HG02678 (cell line): ENCODE measurements around the gene BEST1.
"Not testable (repeated sequence)": the region's sequence is repeated elsewhere in the genome, so short reads cannot be mapped to it uniquely, and the experiment has no call there.

Experiments used
- ATAC-seq: cut with Tn5 transposase; IDR thresholded peaks from one replicate; pipeline ENCODE4 v1.9.1; 2021; ENCODE audit warnings: mild to moderate bottlenecking, moderate library complexity; ENCODE audit not compliant: unreplicated experiment

The BEST1 gene

DNA sequence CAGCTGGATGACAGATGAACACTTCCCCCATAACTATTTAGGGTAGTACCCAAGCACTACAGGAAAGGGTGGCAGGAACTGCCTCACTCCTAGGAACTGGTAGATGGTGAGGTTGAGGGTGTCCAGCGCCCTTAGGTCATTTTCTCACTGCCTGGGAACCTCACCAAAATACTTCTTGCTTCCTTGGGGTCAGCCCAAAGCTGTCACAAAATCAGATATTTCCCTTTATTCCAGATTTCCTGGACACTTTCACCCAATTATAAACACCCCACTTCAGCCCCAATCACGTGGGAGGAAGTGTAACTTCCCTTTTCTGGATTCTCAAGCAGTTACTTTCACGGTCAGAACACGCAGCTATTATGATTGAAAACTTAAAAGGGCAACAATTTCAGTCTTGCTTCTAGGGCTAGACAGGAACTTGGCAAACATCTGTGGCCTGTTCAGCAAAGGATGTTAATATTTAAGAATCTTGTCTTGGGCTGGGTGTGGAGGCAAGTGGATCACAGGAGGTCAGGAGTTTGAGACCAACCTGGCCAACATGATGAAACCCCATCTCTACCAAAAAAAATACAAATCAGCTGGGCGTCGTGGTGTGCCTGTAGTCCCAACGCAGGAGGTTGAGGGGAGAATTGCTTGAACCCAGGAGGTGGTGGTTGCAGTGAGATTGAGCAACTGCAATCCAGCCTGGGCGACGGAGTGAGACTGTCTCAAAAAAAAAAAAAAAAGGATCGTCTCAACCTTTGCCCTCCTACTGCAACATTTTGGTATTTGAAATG is 13.3 kb downstream of the BEST1 start:
- no peak for ATAC-seq

DNA sequence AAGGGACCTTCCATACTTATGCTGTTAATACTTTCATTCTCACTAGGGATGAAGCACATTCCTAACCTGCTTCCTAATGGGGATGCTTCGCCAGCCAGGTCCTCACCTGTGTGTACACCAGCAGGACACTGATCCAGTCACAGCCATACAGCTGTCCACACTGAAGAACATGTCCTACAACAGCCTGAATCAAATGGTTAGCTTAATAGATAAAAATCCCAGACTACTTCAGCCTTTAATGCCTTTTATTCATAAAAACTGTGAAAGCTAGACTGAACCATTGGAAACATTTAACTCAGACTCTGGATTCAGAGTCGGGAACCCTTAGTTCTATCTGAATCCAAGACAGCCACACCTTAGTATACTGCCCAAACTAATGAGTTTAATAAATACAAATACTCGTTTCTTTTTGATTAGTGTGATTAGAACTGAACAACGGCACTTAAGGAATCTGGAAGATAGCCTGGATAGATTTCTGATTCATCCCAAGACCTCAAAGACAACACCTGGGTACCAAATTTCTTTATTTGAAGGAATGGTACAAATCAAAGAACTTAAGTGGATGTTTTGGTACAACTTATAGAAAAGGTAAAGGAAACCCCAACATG is 14.0 kb downstream of the BEST1 start:
- no peak for ATAC-seq

DNA sequence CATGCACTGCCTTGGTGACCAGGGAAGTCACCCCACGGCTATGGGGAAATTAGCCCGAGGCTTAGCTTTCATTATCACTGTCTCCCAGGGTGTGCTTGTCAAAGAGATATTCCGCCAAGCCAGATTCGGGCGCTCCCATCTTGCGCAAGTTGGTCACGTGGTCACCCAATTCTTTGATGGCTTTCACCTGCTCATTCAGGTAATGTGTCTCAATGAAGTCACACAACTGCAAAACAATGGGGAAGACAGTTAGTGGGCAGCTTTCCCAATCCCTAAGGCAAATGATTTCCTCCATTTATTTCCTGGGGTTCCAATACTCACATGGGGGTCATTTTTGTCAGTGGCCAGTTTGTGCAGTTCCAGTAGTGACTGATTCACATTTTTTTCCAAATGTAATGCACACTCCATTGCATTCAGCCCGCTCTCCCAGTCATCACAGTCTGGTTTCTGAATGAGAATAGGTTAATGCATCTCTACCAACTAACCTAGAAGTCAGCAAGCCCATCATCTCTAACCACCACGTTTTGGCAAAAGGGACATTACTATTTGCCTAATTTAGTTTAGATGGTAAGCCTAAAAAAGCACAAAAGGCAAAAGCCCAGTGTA is 14.6 kb downstream of the BEST1 start:
- not testable (repeated sequence) for ATAC-seq

DNA sequence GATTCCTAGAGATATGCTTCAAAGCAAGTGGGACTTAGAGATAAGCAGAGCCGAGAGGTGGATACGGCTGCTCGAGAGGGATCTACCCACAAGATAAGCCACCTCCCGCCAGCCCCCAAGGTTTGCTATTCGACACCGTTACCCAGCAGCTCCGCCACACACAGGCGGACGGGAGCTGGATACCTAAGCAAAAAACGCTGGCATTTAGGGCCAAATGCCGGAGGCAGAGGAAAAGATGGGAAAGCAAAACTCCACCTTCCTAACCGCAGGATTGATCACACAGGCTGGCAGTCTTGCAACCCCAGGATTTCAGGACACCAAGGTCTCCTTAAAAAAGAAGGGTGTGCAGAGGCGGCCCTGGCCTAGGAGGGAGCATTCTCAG is 16.6 kb downstream of the BEST1 start:
- ATAC-seq = no peak

DNA sequence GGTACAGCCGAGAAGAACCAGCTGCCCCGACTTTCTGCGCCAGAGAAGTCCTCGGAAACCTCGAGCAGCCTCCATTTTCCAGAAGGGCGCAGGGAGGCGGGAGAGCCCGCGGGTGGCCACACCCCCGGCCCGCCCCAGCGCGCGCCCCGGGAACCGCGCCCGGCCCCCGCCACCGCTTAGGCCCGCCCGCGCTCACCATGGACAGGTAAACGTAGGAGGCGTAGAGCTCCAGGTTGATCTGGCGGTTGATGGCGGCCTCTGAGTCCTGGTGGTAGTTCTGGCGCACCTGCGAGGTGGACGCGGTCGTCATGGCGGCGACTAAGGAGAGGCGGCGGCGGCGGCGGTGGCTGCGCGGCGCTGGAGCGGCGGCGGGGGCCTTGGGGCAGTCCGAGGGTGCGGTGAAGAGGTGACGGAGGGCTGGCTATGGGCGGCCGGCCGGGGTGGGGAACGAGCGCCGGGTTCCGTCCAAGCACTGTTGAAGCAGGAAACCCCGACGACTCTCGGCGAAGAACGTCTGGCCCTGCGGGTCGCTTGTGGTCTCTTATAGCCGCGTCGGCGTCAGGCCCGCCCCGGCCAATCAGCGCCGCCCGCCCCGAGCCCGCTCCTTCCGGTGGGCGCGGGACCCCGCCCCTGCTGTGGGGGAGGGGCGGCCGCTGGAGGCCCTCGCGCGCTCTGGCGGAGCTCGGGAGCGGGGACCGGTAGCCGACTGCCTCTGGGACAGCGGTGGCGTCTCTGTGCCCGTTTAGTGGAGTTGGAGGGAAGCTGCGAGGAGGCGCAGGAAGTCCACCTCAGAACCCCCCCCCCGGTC is 17.2 kb downstream of the BEST1 start, which contains the start of gene FTH1:
Gene FTH1 (minus strand): TSS at position 519 of the 808 bp plus-strand sequence. CDS start 209 bp downstream, at position 310.
- ATAC-seq = peak; percentile 65

DNA sequence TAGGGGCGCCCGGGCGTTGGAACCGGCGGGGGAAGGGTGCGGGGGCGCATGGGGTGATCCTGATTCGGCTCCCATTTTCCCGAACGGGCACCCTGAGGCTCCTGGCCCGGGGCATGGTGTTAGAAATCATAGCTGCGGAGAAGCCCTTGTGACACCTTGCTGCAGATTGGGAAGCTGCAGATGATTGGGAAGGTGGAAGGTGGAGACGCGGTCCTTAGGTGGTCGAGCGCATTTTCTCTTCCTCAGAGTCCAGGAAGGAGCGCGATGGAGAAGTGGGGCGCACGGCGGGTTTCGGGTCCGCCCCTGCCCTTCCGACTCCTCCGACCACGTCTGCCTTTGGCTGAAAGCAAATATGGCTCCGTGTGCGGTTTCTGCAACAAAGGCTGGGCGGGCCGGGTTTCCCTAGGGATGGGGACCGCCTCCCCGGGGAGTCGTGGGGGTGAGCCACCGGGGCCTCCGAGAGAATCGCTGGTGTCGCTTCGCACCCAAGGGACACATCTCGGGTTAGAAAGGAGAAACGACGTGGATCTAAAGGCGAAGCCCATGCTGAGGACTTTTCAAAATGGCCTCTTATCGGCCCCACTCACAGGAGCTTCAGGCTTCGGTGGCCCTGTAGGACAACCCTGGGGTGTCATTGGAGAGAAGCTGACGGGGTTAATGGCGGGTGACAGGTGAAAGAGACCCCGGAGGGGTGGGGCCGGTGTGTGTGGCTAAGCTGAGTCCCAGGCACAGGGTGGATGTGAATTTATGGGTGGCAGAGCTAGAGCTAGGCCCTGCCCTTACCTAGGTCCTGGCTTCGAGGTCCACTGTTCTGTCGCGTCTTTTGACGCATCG is 18.0 kb downstream of the BEST1 start:
- ATAC-seq = peak; percentile 39

DNA sequence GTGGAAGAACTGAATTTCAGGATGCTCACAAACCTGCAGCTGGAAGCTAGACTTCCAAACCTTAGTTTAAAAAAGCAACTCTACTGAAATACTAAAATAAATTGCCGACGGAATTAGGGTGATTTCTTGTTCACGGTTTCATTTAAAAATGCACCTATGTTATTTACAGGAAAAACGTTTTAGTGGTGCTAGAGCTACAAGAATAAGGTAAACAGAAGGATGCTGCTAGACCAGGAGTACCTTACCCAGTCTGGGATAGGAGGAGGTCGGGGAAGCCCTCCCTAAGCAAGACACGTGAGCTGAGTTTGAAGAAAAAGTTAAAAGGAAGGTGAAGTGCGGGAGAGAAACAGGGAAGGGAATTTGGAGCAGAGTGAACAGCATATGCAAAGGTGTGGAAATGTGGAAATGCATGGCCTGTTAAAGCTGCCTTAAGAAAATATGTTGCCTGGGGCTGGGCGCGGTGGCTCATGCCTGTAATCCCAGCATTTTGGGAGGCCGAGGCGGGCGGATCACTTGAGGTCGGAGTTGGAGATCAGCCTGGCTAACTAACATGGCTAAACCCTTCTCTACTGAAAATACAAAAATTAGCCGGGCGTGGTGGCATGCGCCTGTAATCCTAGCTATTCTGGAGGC is 18.7 kb downstream of the BEST1 start:
- no peak for ATAC-seq

DNA sequence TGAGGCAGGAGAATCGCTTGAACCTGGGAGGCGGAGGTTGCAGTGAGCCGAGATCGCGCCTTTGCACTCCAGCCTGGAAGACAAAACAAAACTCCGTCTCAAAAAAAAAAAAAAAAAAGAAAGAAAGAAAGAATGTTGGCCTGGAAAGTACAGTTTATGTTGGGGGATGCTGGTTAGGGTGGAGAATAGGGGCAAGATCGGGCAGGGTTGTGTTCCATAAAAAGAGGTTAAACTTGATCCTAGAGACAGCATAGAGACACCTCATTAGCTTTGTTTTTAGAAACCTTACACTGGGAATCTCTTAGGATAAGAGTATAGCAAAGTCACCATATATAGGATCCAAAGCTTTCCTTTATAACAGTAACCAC is 19.2 kb downstream of the BEST1 start:
- ATAC-seq = no peak

DNA sequence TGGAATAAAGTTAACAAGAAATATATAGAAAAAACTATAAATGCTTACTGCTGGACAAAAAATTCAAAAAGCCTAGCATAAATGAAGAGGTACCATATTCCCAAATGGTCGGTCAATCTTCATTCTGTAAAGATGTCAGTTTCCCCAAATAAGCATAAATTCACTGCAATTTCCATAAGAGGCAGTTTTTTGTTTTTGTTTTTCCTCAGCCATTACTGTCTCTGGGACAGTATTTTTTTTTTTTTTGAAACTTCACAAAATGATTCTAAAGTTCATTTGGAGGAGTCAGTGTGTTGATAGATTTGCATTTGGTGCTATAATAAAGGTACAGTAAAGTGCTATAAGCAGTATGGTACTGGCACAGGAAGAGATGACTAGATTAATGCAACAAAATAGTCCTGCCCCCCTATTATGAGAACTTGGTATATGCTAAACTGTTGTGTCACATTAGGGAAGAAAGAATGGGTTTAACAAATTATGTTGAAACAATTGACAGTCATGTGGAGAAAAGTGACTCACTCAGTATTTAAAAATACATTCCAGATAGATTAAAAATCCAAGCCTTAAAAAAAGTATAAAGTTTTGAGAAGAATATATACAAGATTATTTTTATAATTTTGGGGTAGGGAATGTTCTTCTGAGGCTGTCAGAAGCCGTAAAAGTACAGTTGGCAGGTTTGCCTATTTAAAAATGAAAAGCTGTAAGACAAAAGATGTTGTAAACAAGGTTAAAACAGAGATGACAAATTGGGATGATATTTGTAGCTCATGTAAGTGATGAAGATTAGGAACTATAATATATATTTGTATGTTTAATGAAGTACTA is 19.9 kb downstream of the BEST1 start:
- no peak for ATAC-seq

DNA sequence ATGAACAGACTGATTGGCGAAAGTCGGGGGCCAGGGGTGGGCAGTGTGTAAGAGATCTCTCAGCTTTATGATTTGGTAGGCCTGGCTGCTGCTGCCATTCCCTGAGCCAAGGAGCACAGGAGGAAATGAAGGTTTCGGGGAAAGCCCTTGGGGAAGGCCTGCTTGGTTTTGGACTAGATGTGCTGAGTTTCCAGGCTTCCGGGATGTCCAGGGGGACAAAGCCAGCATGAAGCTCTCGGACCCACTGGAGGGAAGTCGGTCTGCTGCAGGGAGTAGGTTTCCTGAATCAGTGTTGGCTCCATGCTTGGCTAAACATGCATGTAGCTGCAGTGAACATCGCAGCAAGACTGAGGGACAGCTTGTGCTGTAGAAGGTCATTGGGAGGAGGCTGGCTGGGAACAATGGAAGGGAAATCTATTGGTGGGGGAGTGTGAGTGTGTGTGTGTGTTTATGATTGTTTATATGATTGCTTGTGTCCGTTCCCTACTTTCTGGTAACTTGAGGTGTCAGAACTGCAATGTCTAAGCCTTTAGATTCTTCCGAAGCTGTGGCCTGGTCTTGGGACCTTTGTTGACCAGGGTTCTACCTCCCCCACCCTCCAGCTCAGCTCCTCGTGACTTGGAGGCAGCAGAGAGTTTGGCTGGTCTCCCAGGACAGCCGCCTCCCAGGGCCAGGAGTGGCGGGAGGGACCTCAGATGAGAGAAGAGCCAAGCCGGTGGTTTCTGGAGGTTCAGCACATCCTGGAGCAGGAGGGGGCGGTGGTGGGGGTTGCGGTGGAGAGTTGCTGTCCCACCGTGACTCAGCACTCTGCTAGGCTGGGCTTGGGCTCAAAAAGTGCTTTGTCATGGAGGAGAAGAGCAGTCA is 21.3 kb downstream of the BEST1 start:
- no peak for ATAC-seq

DNA sequence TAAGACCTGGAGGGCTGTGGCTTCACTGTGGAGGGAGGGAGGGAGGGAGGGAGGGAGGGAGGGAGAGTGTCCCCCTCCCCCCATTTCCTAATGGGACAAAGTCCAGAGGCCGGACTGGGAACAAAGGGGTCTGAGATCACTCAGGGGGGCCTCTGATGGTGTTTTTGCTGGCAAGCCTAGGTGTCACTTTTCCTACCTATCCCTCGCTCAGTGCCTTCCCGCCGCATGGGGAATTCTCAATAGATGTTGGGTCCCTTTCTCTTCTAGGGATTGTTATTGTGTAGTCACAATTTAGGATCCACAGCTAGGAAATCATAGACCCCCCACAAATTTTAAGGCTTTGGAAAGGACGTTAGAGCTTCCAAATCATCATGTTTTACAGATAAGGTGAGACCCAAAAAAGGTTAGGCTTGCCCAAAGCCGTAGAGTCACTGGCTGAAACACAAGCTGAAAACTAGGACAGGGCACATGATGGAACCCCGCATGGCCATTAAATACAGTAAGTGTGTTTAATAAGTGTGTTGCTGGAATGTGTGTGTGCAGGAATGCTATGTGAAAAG is 22.0 kb downstream of the BEST1 start:
- ATAC-seq = no peak

DNA sequence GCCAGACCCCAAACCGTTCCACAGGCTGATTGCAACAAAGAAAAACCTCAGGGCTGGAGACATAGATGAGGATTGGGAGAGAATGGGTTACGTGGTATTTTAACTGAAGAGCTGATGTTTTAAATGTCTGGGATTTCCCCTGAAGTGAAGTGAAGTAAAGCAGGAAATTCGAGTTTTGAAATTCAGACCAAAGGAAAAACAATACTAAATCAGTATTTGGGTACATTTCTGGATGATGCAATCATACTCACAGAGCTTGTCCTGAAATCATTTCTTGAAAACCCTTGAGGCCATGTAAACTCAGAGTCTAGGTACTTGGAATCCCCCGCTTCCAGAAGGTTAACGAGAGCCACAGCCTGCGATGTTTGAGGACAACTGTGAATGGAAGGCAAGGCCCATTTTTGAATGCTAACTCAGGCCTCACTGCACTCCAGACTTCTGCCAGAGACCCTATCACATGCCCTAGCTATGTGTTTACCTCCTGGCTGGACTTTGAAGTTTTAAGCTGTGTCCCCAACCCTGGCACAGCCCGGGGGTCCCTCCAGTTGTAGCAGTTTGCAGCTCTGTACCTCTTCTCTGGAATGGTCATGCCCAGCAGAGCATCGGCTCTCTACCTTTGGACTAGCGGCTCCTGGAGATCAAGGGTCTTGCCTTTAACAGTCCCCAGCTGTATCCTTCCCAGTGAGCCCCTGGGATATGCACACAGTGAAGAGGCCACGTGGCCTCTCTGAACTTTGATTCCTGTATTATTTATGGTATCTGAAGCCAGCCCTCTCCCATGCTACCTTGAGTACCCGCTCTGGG is 22.7 kb downstream of the BEST1 start:
- no peak for ATAC-seq

DNA sequence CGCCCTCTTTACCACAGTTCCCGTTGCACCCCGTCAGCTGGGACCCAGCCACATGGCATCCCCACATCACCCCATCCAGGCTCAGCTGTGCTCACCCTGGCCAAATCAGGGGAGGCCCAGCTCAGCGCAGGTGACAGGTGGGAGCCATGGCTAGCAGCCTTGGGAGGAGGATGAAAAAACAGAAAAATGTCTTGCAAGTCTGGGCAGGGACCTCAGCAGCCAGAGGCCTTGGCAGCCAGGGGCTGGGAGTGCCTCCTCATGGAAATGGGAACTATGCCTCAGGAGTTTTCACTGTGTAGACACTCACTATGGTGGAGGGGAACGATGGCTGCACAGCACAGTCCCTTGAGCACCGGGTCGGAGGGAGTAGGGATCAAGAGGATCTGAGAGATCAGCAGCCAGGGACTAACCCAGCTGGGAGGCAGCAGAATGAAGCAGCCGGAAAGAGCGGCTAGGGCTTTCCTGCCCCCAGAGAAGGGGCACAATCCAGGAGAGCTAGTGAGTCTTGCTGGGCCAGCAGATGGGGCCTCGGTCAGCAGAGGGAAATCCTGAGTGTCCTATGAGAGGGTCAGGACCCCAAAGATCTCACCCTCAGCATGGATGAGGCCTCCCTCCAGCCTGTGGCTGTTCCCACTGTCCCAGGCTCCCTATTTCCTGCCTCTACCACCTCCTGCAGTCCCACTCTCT is 23.5 kb downstream of the BEST1 start:
- no peak for ATAC-seq

DNA sequence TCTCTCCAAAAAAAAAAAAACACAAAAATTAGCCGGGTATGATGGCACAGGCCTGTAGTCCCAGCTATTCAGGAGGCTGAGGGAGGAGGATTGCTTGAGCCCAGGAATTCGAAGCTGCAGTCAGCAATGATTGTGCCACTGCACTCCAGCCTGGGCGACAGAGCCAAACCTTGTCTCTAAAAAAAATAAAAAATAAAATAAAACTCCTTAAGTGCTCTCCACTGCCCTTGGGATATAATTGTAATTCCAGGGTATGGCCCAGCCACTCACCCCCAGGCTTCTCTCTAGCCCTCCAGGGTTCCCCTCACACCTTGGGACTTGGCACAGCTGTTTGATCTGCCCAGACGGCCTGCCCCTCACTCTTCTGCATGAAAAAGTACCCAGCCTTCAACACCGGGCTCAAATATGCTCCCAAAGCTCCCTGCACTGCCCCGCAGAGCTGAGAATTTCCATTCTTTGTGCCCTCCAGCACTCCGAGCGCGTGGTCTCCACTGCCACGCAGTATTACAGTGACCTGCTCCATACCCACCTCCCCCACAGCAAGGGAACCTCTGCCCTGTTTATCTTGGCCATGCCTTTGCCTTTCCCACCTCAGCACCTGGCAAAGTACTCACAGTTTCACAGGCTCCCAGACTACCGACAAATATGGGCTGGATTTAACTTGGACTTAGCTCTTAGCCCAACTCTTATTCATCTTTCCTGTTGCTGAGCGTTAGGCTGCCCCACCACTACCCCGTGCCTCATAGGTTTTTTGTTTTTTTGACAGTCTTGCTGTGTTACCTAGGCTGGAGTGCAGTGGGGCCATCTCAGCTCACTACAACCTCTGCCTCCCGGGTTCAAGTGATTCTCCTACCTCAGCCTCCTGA is 24.8 kb downstream of the BEST1 start:
- ATAC-seq = no peak

DNA sequence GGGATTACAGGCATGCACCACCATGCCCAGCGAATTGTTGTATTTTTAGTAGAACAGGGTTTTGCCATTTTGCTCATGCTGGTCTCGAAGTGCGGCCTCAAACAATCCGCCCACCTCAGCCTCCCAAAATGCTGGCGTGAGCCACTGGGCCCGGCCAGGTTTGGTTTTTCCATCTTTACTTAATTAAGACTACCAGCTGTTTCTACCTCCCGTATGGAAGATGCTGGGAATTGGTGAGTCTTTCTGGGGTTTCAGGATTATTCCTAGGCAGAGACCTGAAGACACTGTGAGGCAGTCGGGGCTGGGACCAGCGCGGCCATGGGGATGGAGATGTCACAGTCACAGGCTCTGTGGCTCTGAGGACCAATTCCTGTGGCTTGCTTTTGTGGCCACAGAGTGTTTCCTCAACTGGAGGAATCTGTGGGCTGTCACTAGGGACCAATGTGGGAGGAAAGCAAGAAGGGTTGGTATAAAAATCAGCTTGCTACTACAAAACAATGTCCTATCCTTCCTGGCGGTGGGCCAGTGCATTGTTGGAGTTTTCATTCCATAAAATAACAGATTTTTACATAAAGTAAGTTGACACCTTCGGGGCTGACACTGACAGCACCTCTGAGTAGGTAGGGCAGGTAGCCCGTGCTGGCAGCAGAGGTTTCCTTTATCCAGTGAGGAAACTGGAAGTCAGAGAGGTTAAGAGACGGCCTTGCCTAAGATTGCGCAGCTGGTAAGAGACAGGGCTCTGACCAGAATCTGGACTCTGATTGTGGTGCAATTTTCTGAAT is 25.7 kb downstream of the BEST1 start:
- no peak for ATAC-seq
